K562 (cell line): ENCODE results near the gene EYA3. TPM values are rescaled to one million over a fixed set of nuclear protein-coding genes. Genes with fewer than 3 reads are reported as not detected.

Experiments used
- CBFB ChIP-seq: sonication (generic); formaldehyde crosslinking; IDR thresholded peaks from 2 replicates; pipeline ENCODE4 v1.4.0; 2020; ENCODE audit warnings: mild to moderate bottlenecking, missing genetic modification reagents
- CLOCK ChIP-seq: fragments of 250-450 bp; sonication (Bioruptor Pico); IDR thresholded peaks from 2 replicates; pipeline ENCODE4 v1.4.0; 2020; ENCODE audit warnings: mild to moderate bottlenecking, moderate library complexity, borderline replicate concordance
- DPF2 ChIP-seq: fragments of 450-650 bp; IDR thresholded peaks from 2 replicates; pipeline ENCODE4 v1.6.1; 2016
- EP300 ChIP-seq: IDR thresholded peaks from 2 replicates; pipeline ENCODE4 v1.6.1; 2012; ENCODE audit warnings: low read length, improper control_type of control experiment
- GTF2E2 ChIP-seq: fragments of 200-800 bp; sonication (Bioruptor generic); IDR thresholded peaks from 2 replicates; pipeline ENCODE4 v1.6.1; 2016; ENCODE audit warnings: missing genetic modification characterization, missing compliant biosample characterization
- MCM3 ChIP-seq: fragments of 450-650 bp; IDR thresholded peaks from 2 replicates; pipeline ENCODE4 v1.6.1; 2016
- RUNX1 ChIP-seq: sonication (generic); IDR thresholded peaks from 2 replicates; pipeline ENCODE4 v1.6.1; 2016; ENCODE audit warnings: antibody characterized with exemption, low read depth
- SOX6 ChIP-seq: fragments of 450-650 bp; IDR thresholded peaks from 2 replicates; pipeline ENCODE4 v1.6.1; 2014; ENCODE audit warnings: mild to moderate bottlenecking
- TEAD1 ChIP-seq, 2 experiments: fragments of 450-650 bp in 1 of 2; sonication (generic) in 1 of 2; formaldehyde crosslinking; IDR thresholded peaks; 2 replicates each; pipeline versions ENCODE4 v1.4.0 to v1.8.0; 2020 to 2022; ENCODE audit warnings: mild to moderate bottlenecking in 2 of 2, missing genetic modification reagents in 1 of 2
- TSC22D4 ChIP-seq: fragments of 450-650 bp; IDR thresholded peaks from 2 replicates; pipeline ENCODE4 v1.6.1; 2016; ENCODE audit warnings: missing genetic modification characterization, missing biosample characterization, control low read depth
- polyA plus RNA-seq, 8 experiments: library from polyadenylated mRNA; depleted of rRNA in 4 of 8; stranded (reverse) in 5 of 8; unstranded in 3 of 8; fragments of >200 nt; fragmentation: Nextera tagmentation in 2 of 8; fragmentation: Illumina TruSeq in 1 of 8; extraction: Ambion mirVana in 2 of 8; extraction: Trizol in 1 of 8; gene quantifications; 2 replicates each; pipeline versions ENCODE4 v1.2.1 to v1.2.3, GENCODE V29; 2011 to 2014; ENCODE audit warnings: inconsistent platforms in 1 of 8, missing spikeins in 1 of 8
- total RNA-seq, 7 experiments: library from RNA; depleted of rRNA in 6 of 7; stranded (reverse); fragments of >200 nt in 6 of 7; fragmentation: Illumina TruSeq in 2 of 7; extraction: Trizol in 2 of 7; gene quantifications; 2 replicates each; pipeline versions ENCODE4 v1.2.1 to v1.2.3, GENCODE V29; 2011 to 2021; ENCODE audit warnings: low replicate concordance in 1 of 7
- TF ChIP-seq, protein P1 (sequence below): fragments of 250-450 bp; sonication (Bioruptor Pico); IDR thresholded peaks from 2 replicates; pipeline ENCODE4 v1.5.0; 2021; ENCODE audit warnings: mild to moderate bottlenecking, moderate library complexity
- TF ChIP-seq, protein P2 (sequence below), 3 experiments: fragments of 200-800 bp in 1 of 3; fragments of 250-450 bp in 1 of 3; fragments of 450-650 bp in 1 of 3; sonication (Bioruptor Pico) in 1 of 3; sonication (Bioruptor generic) in 1 of 3; formaldehyde crosslinking in 1 of 3; IDR thresholded peaks; 2 replicates each; pipeline versions ENCODE4 v1.6.1 to v1.8.0; 2016 to 2022; ENCODE audit warnings: mild to moderate bottlenecking in 2 of 3, missing genetic modification characterization in 2 of 3, missing compliant biosample characterization in 1 of 3, moderate library complexity in 1 of 3
- TF ChIP-seq, protein P3 (sequence below): fragments of 450-650 bp; IDR thresholded peaks from 2 replicates; pipeline ENCODE4 v1.6.1; 2016; ENCODE audit warnings: antibody characterized with exemption
- TF ChIP-seq, protein P4 (sequence below): IDR thresholded peaks from 2 replicates; pipeline ENCODE4 v1.6.1; 2016; ENCODE audit warnings: missing genetic modification characterization, missing compliant biosample characterization

The EYA3 gene
- total and polyA plus RNA-seq, 9 of the 15 experiments (the other 6 are each of a cell fraction or from before 2014, with no cell fraction given): 21.7 to 64.0 (median 43.6) TPM

- TF ChIP-seq CBFB (CRISPR knock-in tag) (no peak), GTF2E2 (tag) (peak; percentile 77), TSC22D4 (tag) (no peak), RUNX1 (no peak), DPF2 (peak; percentile 55; the same call in 1 of the 2 replicates), EP300 (peak; percentile 71), SOX6 (peak; percentile 82; the same call in 1 of the 2 replicates), TEAD1 (CRISPR knock-in tag; IDR thresholded peaks at IDR 0.05) (no peak), MCM3 (no peak), CLOCK (CRISPR knock-in tag) (no peak)
- TF ChIP-seq, protein P1, sequence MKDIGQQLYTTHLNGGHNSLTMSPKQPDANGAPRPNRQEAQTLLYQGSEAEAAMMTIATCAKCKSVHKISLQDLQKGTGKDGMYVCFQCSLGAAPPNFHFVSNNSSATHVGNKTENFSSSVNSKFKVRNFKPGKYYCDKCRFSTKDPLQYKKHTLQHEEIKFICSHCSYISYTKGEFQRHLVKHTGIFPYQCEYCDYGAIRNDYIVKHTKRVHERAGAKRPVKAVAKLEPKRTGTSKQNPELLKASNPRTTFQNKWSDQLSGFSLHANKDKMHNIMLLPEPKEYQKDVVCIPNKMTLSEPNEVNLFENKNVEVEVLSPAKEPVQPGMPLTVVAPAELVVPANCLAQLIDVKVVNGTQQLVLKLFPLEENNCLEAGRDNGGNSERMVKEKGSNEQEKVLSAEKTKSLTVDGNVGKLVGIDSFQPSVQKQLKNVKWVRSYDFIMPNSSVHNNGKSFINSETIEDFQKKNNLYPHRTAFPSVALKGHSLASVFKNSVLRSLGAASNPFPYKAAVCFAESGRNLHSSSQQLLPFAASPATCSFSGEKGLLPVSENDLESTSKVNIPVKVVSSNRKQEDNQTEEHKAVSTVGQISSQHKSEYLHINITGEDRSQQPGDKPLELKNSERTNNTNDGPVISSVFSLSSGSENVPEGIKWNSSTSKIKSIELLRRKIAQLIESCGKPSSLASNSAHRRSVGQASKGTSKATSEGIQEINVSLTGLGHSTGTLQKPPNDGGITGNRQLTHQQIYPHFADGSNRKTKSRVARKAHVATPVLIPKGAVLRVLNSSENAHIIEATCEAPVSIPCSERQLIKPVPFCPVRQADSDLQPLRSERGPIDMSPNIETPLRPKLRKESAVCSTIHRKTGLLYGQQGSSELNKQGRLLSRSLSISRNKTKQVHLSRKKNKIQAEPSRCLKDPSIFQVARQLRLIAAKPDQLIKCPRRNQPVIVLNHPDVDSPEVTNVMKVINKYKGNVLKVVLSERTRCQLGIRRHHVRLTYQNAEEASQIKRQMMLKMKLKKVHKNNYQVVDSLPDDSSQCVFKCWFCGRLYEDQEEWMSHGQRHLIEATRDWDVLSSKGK (CRISPR knock-in tag): no peak
- TF ChIP-seq, protein P2, sequence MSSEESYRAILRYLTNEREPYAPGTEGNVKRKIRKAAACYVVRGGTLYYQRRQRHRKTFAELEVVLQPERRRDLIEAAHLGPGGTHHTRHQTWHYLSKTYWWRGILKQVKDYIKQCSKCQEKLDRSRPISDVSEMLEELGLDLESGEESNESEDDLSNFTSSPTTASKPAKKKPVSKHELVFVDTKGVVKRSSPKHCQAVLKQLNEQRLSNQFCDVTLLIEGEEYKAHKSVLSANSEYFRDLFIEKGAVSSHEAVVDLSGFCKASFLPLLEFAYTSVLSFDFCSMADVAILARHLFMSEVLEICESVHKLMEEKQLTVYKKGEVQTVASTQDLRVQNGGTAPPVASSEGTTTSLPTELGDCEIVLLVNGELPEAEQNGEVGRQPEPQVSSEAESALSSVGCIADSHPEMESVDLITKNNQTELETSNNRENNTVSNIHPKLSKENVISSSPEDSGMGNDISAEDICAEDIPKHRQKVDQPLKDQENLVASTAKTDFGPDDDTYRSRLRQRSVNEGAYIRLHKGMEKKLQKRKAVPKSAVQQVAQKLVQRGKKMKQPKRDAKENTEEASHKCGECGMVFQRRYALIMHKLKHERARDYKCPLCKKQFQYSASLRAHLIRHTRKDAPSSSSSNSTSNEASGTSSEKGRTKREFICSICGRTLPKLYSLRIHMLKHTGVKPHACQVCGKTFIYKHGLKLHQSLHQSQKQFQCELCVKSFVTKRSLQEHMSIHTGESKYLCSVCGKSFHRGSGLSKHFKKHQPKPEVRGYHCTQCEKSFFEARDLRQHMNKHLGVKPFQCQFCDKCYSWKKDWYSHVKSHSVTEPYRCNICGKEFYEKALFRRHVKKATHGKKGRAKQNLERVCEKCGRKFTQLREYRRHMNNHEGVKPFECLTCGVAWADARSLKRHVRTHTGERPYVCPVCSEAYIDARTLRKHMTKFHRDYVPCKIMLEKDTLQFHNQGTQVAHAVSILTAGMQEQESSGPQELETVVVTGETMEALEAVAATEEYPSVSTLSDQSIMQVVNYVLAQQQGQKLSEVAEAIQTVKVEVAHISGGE (CRISPR knock-in tag; IDR thresholded peaks at IDR 0.05): 0 out of 6 replicates have a peak, but pooled peaks of 1 of the 3 experiments have one; percentile 4
- TF ChIP-seq, protein P3, sequence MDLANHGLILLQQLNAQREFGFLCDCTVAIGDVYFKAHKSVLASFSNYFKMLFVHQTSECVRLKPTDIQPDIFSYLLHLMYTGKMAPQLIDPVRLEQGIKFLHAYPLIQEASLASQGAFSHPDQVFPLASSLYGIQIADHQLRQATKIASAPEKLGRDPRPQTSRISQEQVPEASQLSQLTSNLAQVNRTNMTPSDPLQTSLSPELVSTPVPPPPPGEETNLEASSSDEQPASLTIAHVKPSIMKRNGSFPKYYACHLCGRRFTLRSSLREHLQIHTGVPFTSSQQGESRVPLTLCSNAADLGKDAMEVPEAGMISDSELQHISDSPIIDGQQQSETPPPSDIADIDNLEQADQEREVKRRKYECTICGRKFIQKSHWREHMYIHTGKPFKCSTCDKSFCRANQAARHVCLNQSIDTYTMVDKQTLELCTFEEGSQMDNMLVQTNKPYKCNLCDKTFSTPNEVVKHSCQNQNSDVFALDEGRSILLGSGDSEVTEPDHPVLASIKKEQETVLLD: 0 out of 2 replicates have a peak, but pooled peaks have one; percentile 52
- TF ChIP-seq, protein P4, sequence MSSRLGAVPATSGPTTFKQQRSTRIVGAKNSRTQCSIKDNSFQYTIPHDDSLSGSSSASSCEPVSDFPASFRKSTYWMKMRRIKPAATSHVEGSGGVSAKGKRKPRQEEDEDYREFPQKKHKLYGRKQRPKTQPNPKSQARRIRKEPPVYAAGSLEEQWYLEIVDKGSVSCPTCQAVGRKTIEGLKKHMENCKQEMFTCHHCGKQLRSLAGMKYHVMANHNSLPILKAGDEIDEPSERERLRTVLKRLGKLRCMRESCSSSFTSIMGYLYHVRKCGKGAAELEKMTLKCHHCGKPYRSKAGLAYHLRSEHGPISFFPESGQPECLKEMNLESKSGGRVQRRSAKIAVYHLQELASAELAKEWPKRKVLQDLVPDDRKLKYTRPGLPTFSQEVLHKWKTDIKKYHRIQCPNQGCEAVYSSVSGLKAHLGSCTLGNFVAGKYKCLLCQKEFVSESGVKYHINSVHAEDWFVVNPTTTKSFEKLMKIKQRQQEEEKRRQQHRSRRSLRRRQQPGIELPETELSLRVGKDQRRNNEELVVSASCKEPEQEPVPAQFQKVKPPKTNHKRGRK: peak; percentile 45; the same call in 1 of the 2 replicates
Measured at GRCh38 chr1:28066393-28067154, 21.8 kb downstream of the EYA3 start (continued).
